Liver (tissue), 9 donors: ENCODE data around the gene SLC18A3. TPM values are rescaled to one million over a fixed set of nuclear protein-coding genes. Genes with fewer than 3 reads are reported as not detected.

ENCODE experiments used
- DNase-seq: peaks from one replicate; pipeline ENCODE4 v3.0.0-alpha.2; 2017; ENCODE audit warnings: low spot score
- H3K27ac ChIP-seq, 2 donors: one replicate each; pipeline ENCODE4 v1.7.0; 2013; ENCODE audit warnings: inconsistent platforms in 2 of 2, low read length in 2 of 2, control low read depth in 1 of 2, low read depth in 1 of 2, mild to moderate bottlenecking in 1 of 2
- H3K27me3 ChIP-seq, 4 donors: one replicate each; pipeline versions ENCODE4 v1.6.1 to v1.7.0; 2013; ENCODE audit warnings: low read length in 3 of 4, inconsistent platforms in 1 of 4, mild to moderate bottlenecking in 1 of 4, moderate library complexity in 1 of 4; ENCODE audit not compliant: control insufficient read depth in 4 of 4, insufficient read depth in 4 of 4
- H3K36me3 ChIP-seq, 4 donors: one replicate each; pipeline versions ENCODE4 v1.6.1 to v1.7.0; 2013; ENCODE audit warnings: low read length in 3 of 4, mild to moderate bottlenecking in 3 of 4, low read depth in 1 of 4, moderate library complexity in 1 of 4; ENCODE audit not compliant: control insufficient read depth in 4 of 4, insufficient read depth in 3 of 4
- H3K4me1 ChIP-seq, 4 donors: one replicate each; pipeline versions ENCODE4 v1.6.1 to v1.7.0; 2013; ENCODE audit warnings: low read length in 3 of 4, mild to moderate bottlenecking in 3 of 4, moderate library complexity in 1 of 4; ENCODE audit not compliant: control insufficient read depth in 4 of 4, insufficient read depth in 4 of 4
- H3K4me3 ChIP-seq, 3 donors: one replicate each; pipeline versions ENCODE4 v1.6.1 to v1.7.0; 2013; ENCODE audit warnings: low read length in 3 of 3, control low read depth in 1 of 3, low read depth in 1 of 3, mild to moderate bottlenecking in 1 of 3
- H3K9ac ChIP-seq, 2 donors: one replicate each; pipeline ENCODE4 v1.7.0; 2013; ENCODE audit warnings: low read length in 2 of 2, mild to moderate bottlenecking in 2 of 2, moderate library complexity in 2 of 2, control low read depth in 1 of 2, low read depth in 1 of 2
- H3K9me3 ChIP-seq, 4 donors: one replicate each; pipeline versions ENCODE4 v1.6.1 to v1.7.0; 2013; ENCODE audit warnings: low read length in 3 of 4; ENCODE audit not compliant: control insufficient read depth in 4 of 4
- EGR1 ChIP-seq, 2 donors: IDR thresholded peaks; 2 replicates each; pipeline ENCODE4 v1.6.1; 2016 to 2018; ENCODE audit warnings: antibody characterized with exemption in 2 of 2, low read depth in 2 of 2
- FOXA1 ChIP-seq: IDR thresholded peaks from 2 replicates; pipeline ENCODE4 v1.6.1; 2016; ENCODE audit warnings: antibody characterized with exemption
- FOXA2 ChIP-seq: IDR thresholded peaks from 2 replicates; pipeline ENCODE4 v1.6.1; 2016; ENCODE audit warnings: antibody characterized with exemption
- HNF4A ChIP-seq, 2 donors: conservative IDR thresholded peaks; 2 replicates each; pipeline ENCODE4 v1.6.1; 2016; ENCODE audit warnings: antibody characterized with exemption in 2 of 2, mild to moderate bottlenecking in 2 of 2
- JUND ChIP-seq, 2 donors: IDR thresholded peaks; 2 replicates each; pipeline ENCODE4 v1.6.1; 2016; ENCODE audit warnings: antibody characterized with exemption in 2 of 2
- NR2F2 ChIP-seq: IDR thresholded peaks from 2 replicates; pipeline ENCODE4 v1.6.1; 2016; ENCODE audit warnings: antibody characterized with exemption
- RAD21 ChIP-seq, 2 donors: IDR thresholded peaks; 2 replicates each; pipeline ENCODE4 v1.6.1; 2016; ENCODE audit warnings: antibody characterized with exemption in 2 of 2, mild to moderate bottlenecking in 2 of 2
- RXRA ChIP-seq, 2 donors: IDR thresholded peaks; 2 replicates each; pipeline ENCODE4 v1.6.1; 2017 to 2018; ENCODE audit warnings: antibody characterized with exemption in 2 of 2, mild to moderate bottlenecking in 1 of 2
- SP1 ChIP-seq: IDR thresholded peaks from 2 replicates; pipeline ENCODE4 v1.6.1; 2018; ENCODE audit warnings: antibody characterized with exemption, mild to moderate bottlenecking
- TAF1 ChIP-seq: conservative IDR thresholded peaks from 2 replicates; pipeline ENCODE4 v1.6.1; 2016; ENCODE audit warnings: antibody characterized with exemption, mild to moderate bottlenecking
- YY1 ChIP-seq: IDR thresholded peaks from 2 replicates; pipeline ENCODE4 v1.6.1; 2016; ENCODE audit warnings: antibody characterized with exemption, mild to moderate bottlenecking
- ZBTB33 ChIP-seq: IDR thresholded peaks from 2 replicates; pipeline ENCODE4 v1.6.1; 2016; ENCODE audit warnings: antibody characterized with exemption
- WGBS: extraction: QIAGEN DNeasy Blood & Tissue Kit; methylation state at CpG from one replicate; pipeline ENCODE4 v1.1.7; 2013; 5-methylcytosine and 5-hydroxymethylcytosine counted together
- polyA plus RNA-seq, 2 donors: library from polyadenylated mRNA; stranded (reverse) in 1 of 2; unstranded in 1 of 2; fragments of 200-250 nt in 1 of 2; fragments of >200 nt in 1 of 2; fragmentation: Nextera tagmentation in 1 of 2; extraction: Ambion mirVana in 1 of 2; gene quantifications; one replicate each; pipeline versions ENCODE4 v1.2.1 to v1.2.3, GENCODE V29; 2013 to 2015
- total RNA-seq, 2 donors: library from RNA; depleted of rRNA; stranded (reverse); fragments of >200 nt; gene quantifications; one replicate each; pipeline ENCODE4 v1.2.3, GENCODE V29; 2014
- TF ChIP-seq, protein P1 (sequence below): fragments of 150-350 bp; IDR thresholded peaks from 2 replicates; pipeline ENCODE4 v1.5.1; 2017; ENCODE audit warnings: improper control_type of control experiment, low read depth, low read length; ENCODE audit not compliant: missing input control
- TF ChIP-seq, protein P2 (sequence below): IDR thresholded peaks from 2 replicates; pipeline ENCODE4 v1.6.1; 2016; ENCODE audit warnings: antibody characterized with exemption
- TF ChIP-seq, protein P3 (sequence below): IDR thresholded peaks from 2 replicates; pipeline ENCODE4 v1.6.1; 2016; ENCODE audit warnings: antibody characterized with exemption
- TF ChIP-seq, protein P4 (sequence below): IDR thresholded peaks from 2 replicates; pipeline ENCODE4 v1.6.1; 2016; ENCODE audit warnings: antibody characterized with exemption, mild to moderate bottlenecking
- donor health status: healthy.
- donor health status: healthy.
- donor health status: healthy.
- donor health status: healthy.
- donor health status: healthy.

The SLC18A3 gene
- total and polyA plus RNA-seq, 4 donors, result not detected

- H3K4me3 ChIP-seq, result no peak overlapping the region
- DNase-seq, result no peak
- no peaks in the 10 kb centered on the region for H3K36me3 ChIP-seq
- no peak for TF ChIP-seq JUND (IDR thresholded peaks at IDR 0.05)
- TF ChIP-seq FOXA1, result no peak
- no peak for TF ChIP-seq EGR1 (IDR thresholded peaks at IDR 0.05; ENCODE audit: low read depth in 2 of 2)
- TF ChIP-seq RXRA (IDR thresholded peaks at IDR 0.05), result no peak
- no peak for TF ChIP-seq FOXA2
- no peak for TF ChIP-seq NR2F2
- TF ChIP-seq, protein P1, sequence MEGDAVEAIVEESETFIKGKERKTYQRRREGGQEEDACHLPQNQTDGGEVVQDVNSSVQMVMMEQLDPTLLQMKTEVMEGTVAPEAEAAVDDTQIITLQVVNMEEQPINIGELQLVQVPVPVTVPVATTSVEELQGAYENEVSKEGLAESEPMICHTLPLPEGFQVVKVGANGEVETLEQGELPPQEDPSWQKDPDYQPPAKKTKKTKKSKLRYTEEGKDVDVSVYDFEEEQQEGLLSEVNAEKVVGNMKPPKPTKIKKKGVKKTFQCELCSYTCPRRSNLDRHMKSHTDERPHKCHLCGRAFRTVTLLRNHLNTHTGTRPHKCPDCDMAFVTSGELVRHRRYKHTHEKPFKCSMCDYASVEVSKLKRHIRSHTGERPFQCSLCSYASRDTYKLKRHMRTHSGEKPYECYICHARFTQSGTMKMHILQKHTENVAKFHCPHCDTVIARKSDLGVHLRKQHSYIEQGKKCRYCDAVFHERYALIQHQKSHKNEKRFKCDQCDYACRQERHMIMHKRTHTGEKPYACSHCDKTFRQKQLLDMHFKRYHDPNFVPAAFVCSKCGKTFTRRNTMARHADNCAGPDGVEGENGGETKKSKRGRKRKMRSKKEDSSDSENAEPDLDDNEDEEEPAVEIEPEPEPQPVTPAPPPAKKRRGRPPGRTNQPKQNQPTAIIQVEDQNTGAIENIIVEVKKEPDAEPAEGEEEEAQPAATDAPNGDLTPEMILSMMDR, result no peak
- TF ChIP-seq ZBTB33, result no peak
- no peak for TF ChIP-seq YY1
- no peak for TF ChIP-seq SP1
- TF ChIP-seq TAF1, result no peak
- TF ChIP-seq, protein P2, sequence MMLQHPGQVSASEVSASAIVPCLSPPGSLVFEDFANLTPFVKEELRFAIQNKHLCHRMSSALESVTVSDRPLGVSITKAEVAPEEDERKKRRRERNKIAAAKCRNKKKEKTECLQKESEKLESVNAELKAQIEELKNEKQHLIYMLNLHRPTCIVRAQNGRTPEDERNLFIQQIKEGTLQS, result no peak
- TF ChIP-seq, protein P3, sequence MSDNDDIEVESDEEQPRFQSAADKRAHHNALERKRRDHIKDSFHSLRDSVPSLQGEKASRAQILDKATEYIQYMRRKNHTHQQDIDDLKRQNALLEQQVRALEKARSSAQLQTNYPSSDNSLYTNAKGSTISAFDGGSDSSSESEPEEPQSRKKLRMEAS, result no peak
- TF ChIP-seq HNF4A (conservative IDR thresholded peaks at IDR 0.05), result no peak
- peaks cover 0 to 2% (median 0%) of the 10 kb centered on the region in 4 donors for H3K4me1 ChIP-seq
- H3K27ac ChIP-seq, result no peak overlapping the region
- no peaks in the 10 kb centered on the region for H3K27me3 ChIP-seq
- H3K9ac ChIP-seq, result no peak overlapping the region
- 85% methylated on average over 6 of the region's 6 CpGs for WGBS
- no peaks in the 10 kb centered on the region for H3K9me3 ChIP-seq
Observed at GRCh38 chr10:49593564-49593875, 16.6 kb upstream of the SLC18A3 start.

DNA sequence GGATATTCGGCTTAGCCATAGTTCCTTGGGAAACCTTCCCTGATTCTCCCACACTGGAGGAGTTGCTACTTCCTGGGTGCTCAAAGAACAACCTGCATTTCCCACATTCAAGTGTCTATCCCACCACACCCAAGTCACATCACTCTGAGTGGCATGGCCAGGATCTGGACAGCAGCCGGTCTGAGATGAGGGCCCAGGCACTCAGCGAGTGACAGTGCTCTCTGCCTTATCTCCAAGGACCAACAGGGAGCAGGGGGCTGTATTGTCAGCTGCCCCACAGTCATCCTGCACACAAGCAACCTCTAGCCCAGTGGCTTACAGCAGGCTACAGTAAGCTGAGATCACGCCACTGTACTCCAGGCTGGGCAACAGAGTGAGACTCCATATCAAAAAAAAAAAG is 16.1 kb upstream of the SLC18A3 start:
- Histone ChIP-seq H3K36me3 (no peaks in the 10 kb centered on the region), H3K9ac (no peak overlapping the region), H3K27ac (no peak overlapping the region), H3K27me3 (no peaks in the 10 kb centered on the region), H3K4me1 (peaks cover 0 to 2% (median 0%) of the 10 kb centered on the region in 4 donors), H3K4me3 (no peak overlapping the region), H3K9me3 (no peaks in the 10 kb centered on the region)
- no peak for DNase-seq
- TF ChIP-seq HNF4A (conservative IDR thresholded peaks at IDR 0.05) (no peak), EGR1 (IDR thresholded peaks at IDR 0.05; ENCODE audit: low read depth in 2 of 2) (no peak)
- TF ChIP-seq, protein P3, result no peak
- 67% methylated on average over 4 of the region's 4 CpGs for WGBS

GRCh38 chr10:49594594-49594993 is 15.5 kb upstream of the SLC18A3 start:
- Histone ChIP-seq H3K27ac (no peak overlapping the region), H3K9me3 (no peaks in the 10 kb centered on the region), H3K4me3 (no peak overlapping the region), H3K4me1 (peaks cover 0 to 2% (median 0%) of the 10 kb centered on the region in 4 donors), H3K27me3 (no peaks in the 10 kb centered on the region), H3K9ac (no peak overlapping the region), H3K36me3 (no peaks in the 10 kb centered on the region)
- 1% methylated on average over 6 of the region's 6 CpGs for WGBS
- DNase-seq, result peak; percentile 56
- TF ChIP-seq, protein P2, result no peak
- TF ChIP-seq HNF4A (conservative IDR thresholded peaks at IDR 0.05), result no peak
- TF ChIP-seq, protein P4, sequence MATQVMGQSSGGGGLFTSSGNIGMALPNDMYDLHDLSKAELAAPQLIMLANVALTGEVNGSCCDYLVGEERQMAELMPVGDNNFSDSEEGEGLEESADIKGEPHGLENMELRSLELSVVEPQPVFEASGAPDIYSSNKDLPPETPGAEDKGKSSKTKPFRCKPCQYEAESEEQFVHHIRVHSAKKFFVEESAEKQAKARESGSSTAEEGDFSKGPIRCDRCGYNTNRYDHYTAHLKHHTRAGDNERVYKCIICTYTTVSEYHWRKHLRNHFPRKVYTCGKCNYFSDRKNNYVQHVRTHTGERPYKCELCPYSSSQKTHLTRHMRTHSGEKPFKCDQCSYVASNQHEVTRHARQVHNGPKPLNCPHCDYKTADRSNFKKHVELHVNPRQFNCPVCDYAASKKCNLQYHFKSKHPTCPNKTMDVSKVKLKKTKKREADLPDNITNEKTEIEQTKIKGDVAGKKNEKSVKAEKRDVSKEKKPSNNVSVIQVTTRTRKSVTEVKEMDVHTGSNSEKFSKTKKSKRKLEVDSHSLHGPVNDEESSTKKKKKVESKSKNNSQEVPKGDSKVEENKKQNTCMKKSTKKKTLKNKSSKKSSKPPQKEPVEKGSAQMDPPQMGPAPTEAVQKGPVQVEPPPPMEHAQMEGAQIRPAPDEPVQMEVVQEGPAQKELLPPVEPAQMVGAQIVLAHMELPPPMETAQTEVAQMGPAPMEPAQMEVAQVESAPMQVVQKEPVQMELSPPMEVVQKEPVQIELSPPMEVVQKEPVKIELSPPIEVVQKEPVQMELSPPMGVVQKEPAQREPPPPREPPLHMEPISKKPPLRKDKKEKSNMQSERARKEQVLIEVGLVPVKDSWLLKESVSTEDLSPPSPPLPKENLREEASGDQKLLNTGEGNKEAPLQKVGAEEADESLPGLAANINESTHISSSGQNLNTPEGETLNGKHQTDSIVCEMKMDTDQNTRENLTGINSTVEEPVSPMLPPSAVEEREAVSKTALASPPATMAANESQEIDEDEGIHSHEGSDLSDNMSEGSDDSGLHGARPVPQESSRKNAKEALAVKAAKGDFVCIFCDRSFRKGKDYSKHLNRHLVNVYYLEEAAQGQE, result peak; percentile 18
- TF ChIP-seq NR2F2, result no peak
- TF ChIP-seq RXRA (IDR thresholded peaks at IDR 0.05), result no peak
- peak; percentile 93 to 96 for TF ChIP-seq RAD21 (IDR thresholded peaks at IDR 0.05)
- no peak for TF ChIP-seq SP1
- TF ChIP-seq, protein P1, result peak; percentile 88
- no peak for TF ChIP-seq TAF1
